Eye (tissue), 1 donor: ENCODE data around the gene PRSS23.
A peak's percentile ranks its signal among the peaks of the same experiment; 100 is the strongest.

Source experiments
- DNase-seq: peaks from one replicate; pipeline ENCODE4 v3.0.0-alpha.2; 2015

The PRSS23 gene

GRCh38 chr11:86790867-86791849 lies 9.2 kb upstream of the PRSS23 start:
- no peak for DNase-seq

DNA sequence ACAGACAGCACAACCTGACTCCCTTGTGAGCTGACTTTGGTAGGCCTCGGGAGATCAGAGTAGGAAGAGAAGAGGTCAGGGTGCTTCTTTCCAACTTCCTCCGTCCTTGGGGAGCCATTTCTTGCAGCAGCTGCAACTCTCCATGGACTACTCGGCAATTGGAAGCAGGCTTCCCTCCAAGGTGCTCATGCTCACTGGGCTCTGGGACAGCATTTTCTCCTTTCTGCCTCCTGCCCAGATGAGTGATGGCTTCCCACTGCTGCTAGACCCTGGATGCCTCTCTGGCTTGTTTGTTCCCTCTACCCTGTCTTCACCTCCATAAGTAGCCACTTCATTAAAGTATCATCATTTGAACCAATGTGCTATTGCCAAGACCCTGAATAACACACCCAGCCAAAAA lies 8.2 kb upstream of the PRSS23 start:
- no peak for DNase-seq

- DNase-seq, result no peak
Measured at GRCh38 chr11:86793307-86793706, 7.0 kb upstream of the PRSS23 start.

GRCh38 chr11:86795511-86795910 lies 4.8 kb upstream of the PRSS23 start:
- DNase-seq, result no peak

- DNase-seq, result no peak
Measured at GRCh38 chr11:86795949-86796348, 4.4 kb upstream of the PRSS23 start.

DNA sequence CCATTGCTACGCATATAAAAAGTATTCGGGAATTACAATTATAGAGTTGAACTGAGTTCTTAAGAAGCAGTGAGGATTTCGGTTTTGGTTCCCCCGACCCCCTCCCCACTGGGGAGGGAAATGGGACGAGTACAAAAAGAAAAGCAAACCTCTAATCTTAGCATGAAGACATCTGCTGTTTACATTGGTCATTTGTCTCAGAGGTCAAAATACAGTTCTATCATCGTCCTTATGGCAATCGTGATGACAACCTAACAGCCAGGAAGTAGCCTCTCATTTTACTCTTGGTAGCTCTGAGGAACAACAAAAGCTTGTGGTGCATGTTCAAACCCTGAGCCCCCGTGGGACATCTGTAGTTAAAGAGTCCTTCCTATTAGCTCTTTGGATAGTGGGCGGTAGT lies 3.2 kb upstream of the PRSS23 start:
- DNase-seq, result no peak

DNA sequence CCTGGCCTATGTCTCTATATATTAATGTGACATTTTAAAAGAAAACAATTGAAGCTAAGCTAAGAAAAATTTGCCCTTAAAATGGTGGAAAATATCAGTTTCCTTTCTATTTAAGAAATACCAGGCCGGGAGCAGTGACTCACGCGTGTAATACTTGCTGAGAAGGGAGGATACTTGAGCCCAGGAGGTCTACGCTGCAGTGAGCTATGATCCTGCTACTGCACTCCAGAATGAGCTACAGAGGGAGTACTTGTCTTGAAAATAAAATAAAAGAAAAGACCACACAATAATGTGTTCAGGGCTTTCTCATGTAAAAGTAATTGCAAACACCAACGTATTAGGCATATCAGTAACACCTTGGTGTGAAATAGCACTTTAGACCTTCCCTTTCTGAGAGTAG lies 1.4 kb upstream of the PRSS23 start:
- DNase-seq, result no peak

DNA sequence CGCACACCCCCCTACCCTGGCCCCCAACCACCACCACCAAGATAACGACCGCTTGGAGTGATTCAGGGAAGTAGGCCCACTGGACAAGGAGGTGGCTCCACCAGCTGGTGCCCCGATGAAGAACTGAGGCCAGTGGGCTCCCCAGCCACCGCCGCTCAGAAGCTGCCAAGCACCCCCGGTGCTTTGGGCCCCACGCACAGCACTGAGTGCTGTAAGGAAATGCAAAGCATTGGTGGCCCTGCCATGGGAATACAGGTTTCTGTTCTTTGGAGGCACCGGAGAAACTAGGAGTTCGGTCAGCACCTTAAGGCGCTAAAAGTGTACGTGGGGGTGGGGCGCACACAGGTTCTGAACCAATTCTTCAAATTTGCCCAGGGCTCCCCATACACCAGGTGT lies 664 bp upstream of the PRSS23 start:
- no peak for DNase-seq

- DNase-seq, result peak; percentile 73
Measured at GRCh38 chr11:86800960-86801272, 574 bp downstream of the PRSS23 start.

- DNase-seq, result no peak
Measured at GRCh38 chr11:86801364-86801763, 1.0 kb downstream of the PRSS23 start.

GRCh38 chr11:86802146-86802545 lies 1.8 kb downstream of the PRSS23 start:
- no peak for DNase-seq

DNA sequence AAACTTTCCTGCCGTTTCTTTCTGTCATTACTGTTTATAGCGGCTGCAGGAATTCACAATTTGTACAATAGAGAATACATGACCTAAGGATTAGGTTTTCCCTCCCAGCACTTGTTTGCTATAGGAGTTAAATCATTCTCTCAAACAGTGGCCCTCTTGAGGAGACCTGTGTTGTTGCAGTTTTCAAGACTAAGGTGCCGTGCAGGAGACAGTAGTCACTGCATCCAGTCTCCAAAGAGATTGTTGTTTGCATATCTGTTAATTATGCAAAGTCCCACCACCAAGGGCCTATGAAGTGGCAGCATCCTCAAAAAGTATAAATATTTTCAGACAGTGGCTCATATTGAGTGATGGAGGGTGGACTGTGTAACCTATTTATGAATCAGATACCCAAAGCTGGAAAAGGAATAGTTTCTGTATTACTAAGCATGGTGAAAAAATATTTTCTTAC lies 2.3 kb downstream of the PRSS23 start:
- peak; percentile 79 for DNase-seq

DNA sequence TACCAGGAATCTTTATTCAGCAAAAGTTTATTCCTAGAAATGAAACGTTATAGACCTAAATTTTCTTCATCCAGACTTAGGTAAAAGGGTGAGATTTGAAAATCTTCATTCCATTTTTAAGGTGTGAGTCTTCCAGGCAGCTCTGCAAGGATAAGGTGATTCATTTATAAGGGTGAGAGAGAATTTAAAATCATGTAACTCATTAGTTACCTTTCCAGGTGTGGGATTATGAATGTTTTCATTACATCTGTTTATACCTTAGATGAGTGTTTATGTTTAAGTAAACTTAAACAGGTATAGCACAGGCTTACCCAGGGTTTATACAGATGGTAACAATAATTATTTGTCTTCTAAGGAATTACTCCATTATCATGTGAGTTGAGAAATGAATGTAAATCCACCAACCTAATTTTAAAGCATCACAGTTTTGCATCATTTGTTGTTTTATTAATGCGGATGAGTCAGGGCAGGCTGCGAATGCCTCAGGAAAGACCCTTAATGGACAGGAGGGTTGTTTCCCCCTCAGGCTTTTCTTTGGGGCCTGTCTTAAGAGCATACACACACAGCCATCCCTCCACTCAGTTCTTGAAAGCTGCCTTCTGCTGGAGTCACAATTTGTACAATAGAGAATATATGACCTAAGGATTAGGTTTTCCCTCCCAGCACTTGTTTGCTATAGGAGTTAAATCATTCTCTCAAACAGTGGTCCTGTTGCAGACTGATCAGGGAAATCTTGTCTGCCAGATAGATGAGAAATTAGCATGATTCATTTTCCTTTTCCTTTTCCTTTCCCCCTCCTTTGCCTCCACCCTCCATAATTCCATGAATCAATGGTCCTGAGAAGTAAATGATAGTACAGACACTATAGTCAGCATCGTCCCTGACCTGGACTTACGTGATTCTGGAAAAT lies 3.0 kb downstream of the PRSS23 start:
- no peak for DNase-seq

GRCh38 chr11:86804951-86805350 lies 4.6 kb downstream of the PRSS23 start:
- no peak for DNase-seq

GRCh38 chr11:86805873-86806310 lies 5.5 kb downstream of the PRSS23 start:
- DNase-seq, result no peak

GRCh38 chr11:86806903-86807302 lies 6.6 kb downstream of the PRSS23 start:
- DNase-seq, result peak; percentile 37

DNA sequence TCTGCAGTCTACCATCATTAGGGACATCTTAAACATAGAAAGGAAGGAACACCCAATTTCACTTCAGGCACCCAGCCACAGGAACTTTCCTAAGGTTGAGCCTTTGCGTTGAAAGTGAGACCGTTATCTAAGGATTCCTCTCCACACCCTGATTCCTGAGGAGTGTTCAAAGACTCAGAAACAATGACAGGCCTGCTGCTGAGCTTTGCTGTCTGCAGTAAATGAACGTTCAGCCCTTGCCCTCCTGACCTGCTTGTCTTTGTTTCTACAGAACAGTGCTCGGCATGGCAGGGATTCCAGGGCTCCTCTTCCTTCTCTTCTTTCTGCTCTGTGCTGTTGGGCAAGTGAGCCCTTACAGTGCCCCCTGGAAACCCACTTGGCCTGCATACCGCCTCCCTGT lies 7.0 kb downstream of the PRSS23 start:
- peak; percentile 67 for DNase-seq

DNA sequence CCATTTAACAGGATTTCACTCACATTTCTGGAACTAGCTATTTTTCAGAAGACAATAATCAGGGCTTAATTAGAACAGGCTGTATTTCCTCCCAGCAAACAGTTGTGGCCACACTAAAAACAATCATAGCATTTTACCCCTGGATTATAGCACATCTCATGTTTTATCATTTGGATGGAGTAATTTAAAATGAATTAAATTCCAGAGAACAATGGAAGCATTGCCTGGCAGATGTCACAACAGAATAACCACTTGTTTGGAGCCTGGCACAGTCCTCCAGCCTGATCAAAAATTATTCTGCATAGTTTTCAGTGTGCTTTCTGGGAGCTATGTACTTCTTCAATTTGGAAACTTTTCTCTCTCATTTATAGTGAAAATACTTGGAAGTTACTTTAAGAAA lies 9.2 kb downstream of the PRSS23 start:
- DNase-seq, result no peak

GRCh38 chr11:86810288-86810687 lies 9.9 kb downstream of the PRSS23 start:
- no peak for DNase-seq

DNA sequence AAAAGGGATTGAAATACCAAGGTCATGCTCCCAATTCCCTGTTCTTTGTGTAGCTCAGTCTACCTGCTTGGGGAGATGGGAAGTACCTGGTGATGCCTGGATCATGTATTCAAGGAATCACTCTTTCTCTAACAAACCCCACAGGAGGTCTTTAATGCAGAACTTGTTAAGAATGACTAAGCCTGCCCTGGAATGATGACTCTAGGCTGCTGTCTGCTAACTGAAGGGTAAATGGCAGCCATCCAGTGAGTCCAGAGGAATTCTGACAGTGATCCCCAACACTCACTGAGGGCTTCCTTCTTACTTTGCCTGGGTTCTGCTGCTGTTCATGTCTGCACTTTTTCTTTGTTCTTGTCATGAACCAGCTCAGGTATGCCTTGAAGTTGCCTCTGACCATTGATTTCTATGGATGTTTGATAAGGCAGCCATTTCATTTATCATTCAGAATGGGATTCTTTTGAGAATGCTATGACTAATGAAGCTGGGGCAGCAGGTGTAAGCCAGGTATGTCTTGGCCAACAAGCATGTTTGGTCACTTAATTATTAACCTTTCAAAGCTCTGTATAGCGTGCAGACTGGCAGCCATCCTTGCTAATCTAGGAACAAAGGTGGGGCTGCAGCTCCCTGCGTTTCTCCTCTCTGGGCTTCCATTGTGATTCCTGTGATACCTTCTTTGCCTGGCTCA lies 11.4 kb downstream of the PRSS23 start:
- no peak for DNase-seq

DNA sequence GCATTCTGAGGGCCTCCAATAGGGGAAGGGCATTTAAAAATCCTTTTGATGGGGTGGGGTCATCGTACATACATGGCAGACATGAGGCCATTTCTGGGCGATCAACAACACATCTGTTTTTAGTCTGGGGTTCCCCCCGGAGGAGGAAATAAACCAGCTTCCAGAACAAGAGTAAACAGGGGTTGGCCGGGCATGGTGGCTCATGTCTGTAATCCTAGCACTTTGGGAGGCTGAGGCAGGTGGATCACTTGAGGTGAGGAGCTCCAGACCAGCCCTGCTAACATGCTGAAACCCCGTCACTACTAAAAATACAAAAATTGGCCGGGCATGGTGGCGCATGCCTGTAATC lies 12.0 kb downstream of the PRSS23 start:
- DNase-seq, result no peak

DNA sequence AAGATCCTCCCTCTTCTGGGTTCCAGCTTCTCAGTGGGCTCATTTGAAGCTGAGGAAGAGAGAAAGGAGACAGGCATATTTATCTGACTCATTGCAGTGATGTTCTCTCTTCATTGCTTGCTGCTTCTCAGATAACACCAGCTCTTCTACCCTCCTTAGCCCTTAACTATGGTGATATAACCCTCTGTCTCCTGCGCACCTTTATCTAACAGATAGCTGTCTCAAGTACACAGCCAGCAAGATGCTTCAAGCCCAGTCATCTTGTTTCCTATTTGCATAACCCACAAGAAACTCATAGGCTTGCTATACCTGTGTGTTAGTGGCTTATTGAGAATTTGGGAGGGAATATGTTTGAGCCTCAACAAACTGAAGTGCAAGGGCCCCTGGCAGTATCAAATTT lies 12.6 kb downstream of the PRSS23 start:
- DNase-seq, result no peak

DNA sequence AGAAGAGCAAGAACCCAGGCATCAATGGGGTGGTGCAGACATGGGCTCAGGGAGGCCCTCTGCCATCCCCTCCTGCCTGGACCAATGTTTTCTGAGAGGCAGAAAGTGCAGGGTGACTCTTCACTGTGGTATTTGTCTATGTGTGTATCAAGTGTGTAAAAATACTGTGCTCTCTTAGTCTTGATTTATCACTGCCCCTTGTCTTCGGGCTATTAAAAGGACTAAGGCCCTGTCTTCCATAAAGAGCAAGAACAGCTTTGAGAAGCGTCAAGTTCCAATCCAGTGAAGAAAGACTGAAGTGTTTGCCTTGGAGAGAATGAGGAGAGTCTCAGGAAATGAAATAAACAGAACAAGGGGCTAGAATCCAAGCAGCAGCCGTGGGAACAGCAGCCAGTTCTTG lies 14.4 kb downstream of the PRSS23 start:
- no peak for DNase-seq
